DLD1 (cell line): ENCODE data around the gene SPPL2B.
"Not testable (repeated sequence)": the region's sequence is repeated elsewhere in the genome, so short reads cannot be mapped to it uniquely, and the experiment has no call there.

Experiments
- in situ Hi-C: cut with HindIII; loops from 2 replicates; pipeline ENCODE4 v1.10.0; 2017; ENCODE audit warnings: low sequenced_read_pairs

The SPPL2B gene

DNA sequence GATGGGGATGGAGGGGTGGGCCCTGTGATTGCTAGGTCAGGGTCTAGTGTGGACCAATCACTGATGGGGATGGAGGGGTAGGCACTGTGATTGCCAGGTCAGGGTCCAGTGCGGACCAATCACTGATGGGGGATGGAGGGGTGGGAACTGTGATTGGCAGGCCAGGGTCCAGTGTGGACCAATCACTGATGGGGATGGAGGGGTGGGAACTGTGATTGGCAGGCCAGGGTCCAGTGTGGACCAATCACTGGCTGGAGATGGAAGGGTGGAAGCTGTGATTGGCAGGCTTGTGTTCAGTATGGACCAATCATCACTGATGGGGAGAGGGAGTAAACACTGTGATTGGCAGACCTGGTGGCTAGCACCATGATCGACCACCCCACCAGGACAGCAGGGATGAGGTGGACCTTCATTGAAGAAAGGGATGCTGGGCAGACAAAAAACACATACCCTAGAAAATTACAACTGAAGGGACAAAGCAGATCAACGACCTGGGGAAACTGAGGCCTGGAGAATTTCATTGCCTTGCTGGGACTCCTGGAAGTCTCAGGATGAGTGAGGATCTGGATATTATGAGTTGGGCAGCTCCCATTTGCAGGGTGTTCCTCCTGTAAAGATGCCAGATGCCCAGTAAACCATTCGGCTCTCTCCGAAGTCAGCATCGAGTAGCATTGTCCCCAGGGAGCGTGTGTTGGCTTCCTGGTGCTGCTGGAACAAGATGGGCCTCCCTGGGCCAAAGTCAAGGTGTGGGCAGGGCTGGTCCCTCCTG, 47.1 kb downstream of the SPPL2B start:
- in situ Hi-C loops, result no loop called here

DNA sequence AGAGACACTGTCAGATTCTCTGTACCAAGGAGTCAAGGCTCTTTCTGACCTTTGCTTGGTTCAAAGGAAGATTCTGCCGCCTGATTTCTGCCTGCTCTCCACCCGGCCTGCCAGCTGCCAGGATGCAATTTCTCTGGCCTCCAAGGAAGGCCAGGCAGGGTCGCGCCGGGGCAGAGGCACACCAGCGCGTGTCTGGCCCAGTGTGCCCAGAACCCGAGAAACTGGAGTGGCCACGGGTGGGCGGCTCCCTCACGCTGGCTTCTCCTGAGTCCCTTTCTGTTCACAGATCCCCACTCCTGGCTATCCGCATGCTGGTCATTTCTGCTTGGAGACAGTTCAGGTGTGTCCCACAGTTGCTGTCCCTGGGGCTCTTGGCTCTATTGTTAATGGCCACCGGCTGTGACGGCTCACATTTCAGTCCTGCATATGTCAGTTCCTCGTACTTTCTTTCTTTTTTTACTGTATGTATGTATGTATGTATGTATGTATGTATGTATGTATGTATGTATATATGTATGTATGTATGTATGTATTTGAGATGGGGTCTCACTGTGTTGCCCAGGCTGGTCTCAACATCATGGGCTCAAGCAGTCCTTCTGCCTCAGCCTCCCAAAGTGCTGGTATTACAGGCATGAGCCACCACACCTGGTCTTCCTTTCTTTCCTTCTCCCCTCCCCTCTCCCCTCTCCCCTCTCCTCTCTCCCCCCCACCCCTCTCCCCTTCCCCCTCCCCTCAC, 48.5 kb downstream of the SPPL2B start:
- in situ Hi-C loops, result no loop called here

DNA sequence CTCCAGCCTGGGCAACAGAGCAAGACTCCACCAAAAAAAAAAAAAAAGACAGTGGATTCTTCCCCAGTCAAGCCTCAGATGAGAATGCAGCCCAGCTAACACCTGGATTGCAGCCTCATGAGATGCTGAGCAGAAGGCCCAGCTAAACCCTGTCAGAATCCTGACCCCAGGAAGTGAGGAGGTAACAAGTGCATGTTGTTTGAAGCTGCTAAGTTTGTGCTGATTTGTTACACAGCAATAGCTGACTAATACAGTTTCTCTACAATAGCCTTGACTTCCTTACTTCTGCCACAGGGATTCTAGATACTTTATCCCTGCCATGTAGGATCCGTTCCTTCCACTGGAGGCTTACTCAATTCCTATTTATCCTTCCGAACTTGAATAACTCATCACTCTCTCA, 52.1 kb downstream of the SPPL2B start:
- in situ Hi-C loops, result no loop called here

DNA sequence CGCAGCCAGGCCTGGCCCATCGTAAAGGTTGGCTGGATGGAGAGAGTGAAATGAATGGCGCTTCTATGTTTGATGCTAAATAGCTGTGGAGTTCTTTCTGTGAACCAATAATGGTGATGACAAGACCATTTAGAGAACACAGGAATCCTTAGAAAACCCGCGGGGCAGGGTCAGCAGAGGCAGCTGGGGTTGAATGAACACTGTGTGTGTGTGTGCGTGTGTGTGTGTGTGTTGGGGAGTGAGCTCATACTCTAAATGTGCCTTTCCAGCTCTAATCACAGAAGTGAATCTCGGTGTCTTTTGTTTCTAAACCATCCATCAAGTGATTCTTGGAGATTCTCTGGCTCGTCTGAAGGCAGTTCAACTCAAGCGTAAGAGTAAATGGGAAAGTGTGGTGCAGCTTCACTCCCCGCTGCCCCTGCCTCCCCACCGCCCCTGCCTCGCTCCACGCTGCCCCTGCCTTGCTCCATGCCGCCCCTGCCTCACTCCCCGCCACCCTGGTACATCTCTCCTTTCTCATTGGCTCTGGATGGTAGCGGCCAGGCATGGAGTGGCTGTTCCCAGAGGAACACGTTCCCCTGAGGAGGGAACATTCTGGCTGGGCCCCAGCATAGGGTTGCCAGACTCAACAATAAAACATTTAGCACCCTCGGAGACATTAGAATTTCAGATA, 52.8 kb downstream of the SPPL2B start:
- in situ Hi-C loops, result no loop called here

DNA sequence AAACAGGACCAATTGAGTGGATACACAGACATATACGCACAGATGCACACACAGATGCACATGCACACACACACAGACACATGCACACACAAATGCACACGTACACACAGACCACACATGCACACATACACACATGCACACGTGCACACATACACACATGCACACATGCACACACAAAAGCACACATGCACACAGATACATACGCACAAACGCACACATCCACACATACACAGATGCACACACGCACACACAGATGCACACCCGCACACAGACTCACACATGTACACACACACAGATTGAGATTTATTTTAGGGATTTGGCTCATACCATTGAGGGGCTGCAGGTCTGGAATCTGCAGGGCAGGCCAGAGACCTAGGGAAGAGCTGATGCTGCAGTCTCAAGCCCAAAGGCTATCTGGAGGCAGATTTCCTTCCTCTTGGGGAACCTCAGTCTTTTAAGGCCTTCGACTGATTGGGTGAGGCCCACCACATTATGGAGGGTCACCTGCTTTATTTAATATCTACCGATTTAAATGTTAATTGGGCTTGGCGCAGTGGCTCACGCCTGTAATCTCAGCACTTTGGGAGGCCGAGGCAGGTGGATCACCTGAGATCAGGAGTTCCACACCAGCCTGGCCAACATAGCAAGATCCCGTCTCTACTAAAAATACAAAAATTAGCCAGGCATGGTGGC, 54.2 kb downstream of the SPPL2B start:
- in situ Hi-C loops, result no loop called here

DNA sequence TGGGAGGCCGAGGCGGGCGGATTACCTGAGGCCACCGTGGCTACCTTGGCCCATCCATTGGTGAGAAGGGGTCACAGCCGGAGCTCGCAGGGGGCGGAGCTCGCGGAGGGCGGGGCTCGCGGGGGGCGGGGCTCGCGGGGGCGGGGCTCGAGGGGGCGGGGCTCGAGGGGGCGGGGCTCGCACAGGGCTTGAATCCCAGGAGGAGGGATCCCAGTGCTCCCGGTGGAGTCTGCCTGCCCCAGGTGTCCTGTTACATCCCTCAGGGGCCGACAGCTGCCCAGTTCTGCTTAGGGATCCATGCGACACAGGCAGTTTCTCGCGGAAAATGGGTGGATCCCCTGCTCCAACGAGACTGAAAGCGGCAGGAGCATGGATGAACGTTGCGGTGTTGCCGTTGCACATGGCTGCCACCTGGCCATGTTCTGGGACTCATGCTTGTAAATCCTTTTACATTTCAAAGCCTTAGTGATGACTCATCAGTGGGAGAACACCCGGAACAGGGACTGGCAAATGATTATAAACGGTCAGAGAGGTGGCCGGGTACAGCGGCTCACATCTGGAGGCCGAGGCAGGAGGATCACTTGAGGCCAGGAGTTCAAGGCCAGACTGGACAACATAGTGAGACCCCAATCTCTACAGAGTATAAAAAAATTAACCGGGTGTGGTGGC, 56.7 kb downstream of the SPPL2B start:
- in situ Hi-C loops, result no loop called here

DNA sequence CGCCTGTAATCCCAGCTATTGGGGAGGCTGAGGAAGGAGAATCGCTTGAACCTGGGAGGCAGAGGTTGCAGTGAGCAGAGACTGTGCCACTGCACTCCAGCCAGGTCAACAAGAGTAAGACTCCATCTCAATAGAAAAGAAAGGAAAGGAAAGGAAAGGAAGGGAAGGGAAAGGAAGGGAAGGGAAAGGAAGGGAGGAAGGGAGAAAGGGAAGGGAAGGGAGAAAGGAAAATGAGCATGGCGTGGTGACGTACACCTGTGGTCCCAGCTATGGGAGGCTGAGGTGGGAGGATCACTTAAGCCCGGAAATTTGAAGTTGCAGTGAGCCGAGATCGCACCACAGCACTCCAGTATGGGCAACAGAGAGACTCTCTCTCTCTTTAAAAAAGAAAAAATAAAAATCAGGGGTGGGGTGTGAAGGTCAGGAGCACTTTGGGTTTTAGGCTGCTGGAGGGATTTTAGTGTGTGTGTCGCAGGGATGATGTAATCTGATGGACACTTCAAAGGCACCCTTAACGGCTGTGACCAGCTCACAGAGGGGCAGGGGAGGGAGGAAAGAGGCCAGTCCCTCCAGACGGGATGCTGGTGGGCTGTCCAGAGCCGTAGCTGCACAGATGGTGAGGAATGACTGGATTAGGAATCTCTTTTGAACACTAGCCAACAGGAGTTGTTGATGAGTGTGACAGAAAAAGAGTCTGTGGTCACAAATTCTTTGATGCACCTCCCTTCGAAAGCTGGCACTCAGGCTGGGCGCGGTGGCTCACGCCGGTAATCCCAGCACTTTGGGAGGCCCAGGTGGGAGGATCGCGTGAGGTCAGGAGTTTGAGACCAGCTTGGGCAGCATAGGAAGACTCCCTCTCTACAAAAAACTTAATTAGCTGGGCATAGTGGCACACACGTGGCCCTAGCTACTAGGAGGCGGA, 59.1 kb downstream of the SPPL2B start:
- in situ Hi-C loops, result no loop called here

DNA sequence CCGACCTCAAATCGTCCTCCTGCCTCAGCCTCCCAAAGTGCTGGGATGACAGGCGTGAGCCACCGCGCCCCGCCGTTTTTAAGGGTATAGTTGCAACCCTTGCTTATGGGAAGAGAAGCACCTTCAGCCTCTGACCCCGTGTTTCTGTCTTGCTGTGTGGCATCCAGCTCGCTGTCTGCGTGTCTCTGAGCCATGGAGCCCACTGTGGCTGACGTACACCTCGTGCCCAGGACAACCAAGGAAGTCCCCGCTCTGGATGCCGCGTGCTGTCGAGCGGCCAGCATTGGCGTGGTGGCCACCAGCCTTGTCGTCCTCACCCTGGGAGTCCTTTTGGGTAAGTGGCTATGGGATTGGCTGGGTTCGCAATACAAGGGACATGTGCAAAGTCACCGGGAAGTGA, 61.1 kb downstream of the SPPL2B start:
- in situ Hi-C loops, result no loop called here

DNA sequence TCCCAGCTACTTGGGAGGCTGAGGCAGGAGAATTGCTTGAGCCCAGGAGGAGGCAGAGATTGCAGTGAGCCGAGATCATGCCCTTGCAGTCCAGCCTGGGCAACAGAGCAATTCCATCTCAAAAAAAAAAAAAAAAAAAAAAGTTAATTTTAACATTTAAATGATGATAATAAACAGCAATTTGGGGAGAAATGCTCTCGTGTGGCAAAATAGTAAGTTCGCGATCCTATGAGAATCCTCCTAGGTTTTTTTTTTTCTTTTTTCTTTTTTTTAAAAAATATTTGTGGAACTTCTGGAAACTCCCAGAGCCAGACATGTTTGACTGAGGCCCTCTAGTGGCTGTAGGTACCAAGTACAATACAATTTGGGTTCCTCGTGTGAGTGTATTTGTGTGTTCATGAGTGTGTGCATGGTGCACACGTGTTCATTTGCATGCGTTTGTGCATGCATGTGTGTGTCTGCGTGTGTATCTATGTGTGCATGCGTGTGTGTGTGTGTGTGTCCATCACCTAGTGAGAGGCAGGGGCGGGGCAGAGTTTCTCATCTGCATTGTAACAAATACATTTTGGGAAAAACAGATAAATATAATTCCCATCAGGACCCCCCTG, 62.7 kb downstream of the SPPL2B start:
- in situ Hi-C loops, result no loop called here

DNA sequence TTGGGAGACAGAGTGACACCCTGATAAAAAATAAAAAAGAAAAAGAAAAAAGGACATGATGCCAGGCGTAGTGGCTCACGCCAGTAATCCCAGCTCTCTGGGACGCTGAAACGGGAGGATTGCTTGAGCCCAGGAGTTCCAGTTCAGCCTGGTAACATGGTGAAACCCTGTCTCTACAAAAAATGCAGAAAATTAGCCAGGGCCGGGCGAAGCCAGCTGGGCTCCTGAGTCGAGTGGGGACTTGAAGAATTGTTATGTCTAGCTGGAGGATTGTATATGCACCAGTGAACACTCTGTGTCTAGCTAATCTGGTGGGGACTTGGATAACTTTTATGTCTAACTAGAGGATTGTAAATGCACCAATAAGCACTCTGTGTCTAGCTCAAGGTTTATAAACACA, 63.9 kb downstream of the SPPL2B start:
- in situ Hi-C loops, result no loop called here

DNA sequence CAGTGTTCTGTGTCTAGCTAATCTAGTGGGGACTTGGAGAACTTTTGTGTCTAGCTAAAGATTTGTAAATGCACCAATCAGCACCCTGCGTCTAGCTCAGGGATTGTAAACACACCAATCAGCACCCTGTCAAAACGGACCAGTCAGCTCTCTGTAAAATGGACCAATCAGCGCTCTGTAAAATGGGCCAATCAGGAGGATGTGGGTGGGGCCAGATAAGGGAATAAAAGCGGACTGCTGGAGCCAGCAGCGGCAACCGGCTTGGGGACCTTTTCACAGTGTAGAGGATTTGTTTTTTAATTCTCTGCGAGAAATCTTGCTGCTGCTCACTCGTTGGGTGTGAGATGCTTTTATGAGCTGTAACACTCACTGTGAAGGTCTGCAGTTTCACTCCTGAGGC, 64.4 kb downstream of the SPPL2B start:
- in situ Hi-C loops, result not testable (repeated sequence)

DNA sequence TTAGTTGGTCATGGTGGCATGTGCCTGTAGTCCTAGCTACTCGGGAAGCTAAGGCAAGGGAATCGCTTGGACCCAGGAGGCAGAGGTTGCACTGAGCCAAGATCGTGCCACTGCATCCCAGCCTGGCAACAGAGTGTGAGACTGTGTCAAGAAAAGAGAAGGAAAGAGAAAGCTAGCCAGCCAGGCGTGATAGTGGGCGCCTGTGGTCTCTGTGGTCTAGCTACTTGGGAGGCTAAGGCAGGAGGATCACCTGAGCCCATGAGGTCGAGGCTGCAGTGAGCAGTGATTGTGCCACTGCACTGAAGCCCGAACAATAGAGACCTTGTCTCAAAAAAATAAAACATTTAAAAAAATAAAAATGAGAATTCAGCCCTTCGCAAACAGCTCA, 65.6 kb downstream of the SPPL2B start:
- in situ Hi-C loops, result no loop called here

DNA sequence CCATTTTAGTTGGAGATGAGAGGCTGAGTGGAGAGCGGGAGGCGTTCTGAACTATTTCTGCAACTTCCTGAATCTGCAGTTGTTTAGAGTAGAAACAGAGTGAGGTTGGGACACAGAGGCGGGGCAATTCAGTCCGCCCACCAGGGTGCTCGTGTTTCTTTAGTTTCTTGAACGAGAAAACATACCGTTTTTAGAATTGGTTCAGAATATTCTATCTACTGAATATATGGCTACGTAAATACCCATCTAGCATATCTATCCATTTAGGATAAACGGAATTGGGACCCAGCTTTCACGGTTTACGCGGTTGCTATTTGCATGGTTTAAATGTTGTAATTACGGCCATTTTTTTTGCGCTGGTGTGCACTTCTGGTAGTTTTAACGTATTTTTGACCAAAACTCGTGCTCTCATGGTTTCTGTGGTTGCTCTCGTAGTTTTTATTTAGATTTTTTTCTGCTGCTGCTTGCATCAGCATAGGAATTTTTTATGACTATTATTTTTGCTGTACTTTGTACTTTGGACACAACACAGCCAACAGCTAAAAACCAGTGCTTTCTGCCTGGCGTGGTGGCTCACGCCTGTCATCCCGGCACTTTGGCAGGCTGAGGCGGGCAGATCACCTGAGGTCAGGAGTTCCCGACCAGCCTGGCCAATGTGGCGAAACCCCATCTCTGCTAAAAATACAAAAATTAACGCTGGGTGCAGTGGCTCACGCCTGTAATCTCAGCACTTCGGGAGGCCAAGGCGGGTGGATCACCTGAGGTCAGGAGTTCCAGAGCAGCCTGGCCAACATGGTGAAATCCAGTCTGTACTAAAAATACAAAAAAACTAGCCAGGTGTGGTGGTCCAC, 66.2 kb downstream of the SPPL2B start:
- in situ Hi-C loops, result no loop called here

DNA sequence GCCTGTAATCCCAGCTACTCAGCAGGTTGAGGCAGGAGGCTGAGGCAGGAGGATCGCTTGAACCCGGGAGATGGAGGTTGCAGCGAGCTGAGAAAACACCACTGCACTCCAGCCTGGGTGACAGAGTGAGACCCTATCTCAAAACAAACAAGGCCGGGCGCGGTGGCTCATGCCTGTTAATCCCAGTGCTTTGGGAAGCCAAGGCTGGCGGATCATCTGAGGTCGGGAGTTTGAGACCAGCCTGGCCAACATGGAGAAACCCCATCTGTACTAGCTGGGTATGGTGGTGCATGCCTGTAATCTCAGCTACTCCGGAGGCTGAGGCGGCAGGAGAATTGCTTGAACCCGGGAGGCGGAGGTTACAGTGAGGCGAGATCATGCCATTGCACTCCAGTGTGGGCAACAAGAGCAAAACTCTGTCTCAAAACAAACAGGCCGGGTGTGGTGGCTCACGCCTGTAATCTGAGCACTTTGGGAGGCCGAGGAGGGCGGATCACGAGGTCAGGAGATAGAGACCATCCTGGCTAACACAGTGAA, 66.9 kb downstream of the SPPL2B start:
- in situ Hi-C loops, result not testable (repeated sequence)

DNA sequence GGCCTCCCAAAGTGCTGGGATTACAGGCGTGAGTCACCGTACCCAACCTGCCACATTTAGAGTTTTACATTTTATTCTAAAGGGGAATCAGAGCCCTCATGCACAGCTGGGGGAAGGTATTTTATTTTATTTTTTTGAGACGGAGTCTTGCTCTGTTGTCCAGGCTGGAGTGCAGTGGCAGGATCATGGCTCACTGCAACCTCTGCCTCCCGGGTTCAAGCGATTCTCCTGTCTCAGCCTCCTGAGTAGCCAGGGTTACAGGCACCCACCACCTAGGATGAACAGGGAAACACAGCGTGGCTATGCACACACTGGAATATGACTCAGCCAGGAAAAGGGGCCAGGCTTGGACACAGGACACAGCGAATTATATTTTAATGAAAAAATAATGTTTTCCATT, 68.7 kb downstream of the SPPL2B start:
- in situ Hi-C loops, result not testable (repeated sequence)

DNA sequence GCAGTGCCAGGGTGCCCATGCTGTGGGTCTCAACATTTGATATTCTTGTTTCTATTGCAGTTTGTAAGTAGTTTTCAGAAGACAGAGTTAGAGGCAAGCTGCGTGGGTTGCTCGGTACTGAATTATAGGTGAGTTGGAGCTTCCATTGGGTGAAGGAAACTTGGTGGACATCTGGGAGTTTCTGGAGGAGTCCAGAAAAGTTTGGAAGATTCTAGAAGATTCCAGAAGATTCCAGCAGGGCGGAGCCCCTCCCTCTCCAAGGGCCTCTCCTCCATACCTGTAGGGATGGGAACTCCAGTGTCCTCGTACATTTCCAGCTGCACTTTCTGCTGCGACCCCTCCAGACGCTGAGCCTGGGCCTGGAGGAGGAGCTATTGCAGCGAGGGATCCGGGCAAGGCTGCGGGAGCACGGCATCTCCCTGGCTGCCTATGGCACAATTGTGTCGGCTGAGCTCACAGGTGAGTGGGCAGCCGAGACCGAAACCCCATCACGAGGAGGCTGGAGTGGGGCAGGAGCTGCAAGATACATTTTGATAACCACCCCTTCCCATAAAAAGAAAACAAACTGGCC, 70.3 kb downstream of the SPPL2B start:
- in situ Hi-C loops, result no loop called here

DNA sequence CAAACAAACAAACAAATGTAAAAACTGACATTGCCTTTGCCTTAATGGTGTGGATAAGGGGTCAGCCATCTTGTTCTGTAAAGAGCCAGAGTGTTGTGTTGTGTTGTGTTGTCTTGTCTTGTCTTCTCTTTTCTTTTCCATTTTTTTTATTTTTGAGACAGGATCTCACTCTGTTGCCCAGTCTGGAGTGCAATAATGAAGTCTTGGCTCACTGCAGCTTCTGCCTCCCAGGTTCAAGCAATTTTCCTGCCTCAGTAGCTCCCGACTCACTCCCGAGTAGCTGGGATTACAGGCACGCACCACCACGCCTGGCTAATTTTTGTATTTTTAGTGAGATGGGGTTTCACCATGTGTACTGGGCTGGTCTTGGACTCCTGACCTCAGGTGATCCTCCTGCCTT, 71.1 kb downstream of the SPPL2B start:
- in situ Hi-C loops, result no loop called here
